HG03159 (cell line): ENCODE results near the gene AGL.
"Not testable (repeated sequence)": the region's sequence is repeated elsewhere in the genome, so short reads cannot be mapped to it uniquely, and the experiment has no call there.

Experiments used
- ATAC-seq: cut with Tn5 transposase; IDR thresholded peaks from one replicate; pipeline ENCODE4 v1.9.1; 2021; ENCODE audit warnings: mild to moderate bottlenecking, moderate library complexity; ENCODE audit not compliant: unreplicated experiment

AGL gene

GRCh38 chr1:99849744-99850458 lies at the start of gene AGL:
Gene AGL (plus strand): TSS chr1:99850361. CDS start chr1:99851043, 682 bp downstream.
- peak; percentile 98 for ATAC-seq

GRCh38 chr1:99801584-99801983 lies 48.6 kb upstream of the AGL start:
- ATAC-seq = no peak

GRCh38 chr1:99806882-99807281 lies 43.3 kb upstream of the AGL start:
- ATAC-seq = no peak

- ATAC-seq = peak; percentile 83
These were observed 41.6 kb upstream of the AGL start for GRCh38 chr1:99808391-99809115.

GRCh38 chr1:99811075-99811474 lies 39.1 kb upstream of the AGL start:
- ATAC-seq = no peak

GRCh38 chr1:99811747-99812146 lies 38.4 kb upstream of the AGL start:
- ATAC-seq = no peak

GRCh38 chr1:99814373-99814900 lies 35.7 kb upstream of the AGL start:
- ATAC-seq = no peak

- ATAC-seq = no peak
These were observed 33.5 kb upstream of the AGL start for GRCh38 chr1:99816656-99817055.

- ATAC-seq = no peak
These were observed 32.0 kb upstream of the AGL start for GRCh38 chr1:99818063-99818699.

GRCh38 chr1:99820546-99820945 lies 29.6 kb upstream of the AGL start:
- peak; percentile 80 for ATAC-seq

- ATAC-seq = no peak
These were observed 25.1 kb upstream of the AGL start for GRCh38 chr1:99825098-99825497.

- no peak for ATAC-seq
These were observed 24.5 kb upstream of the AGL start for GRCh38 chr1:99825702-99826101.

- ATAC-seq = no peak
These were observed 22.2 kb upstream of the AGL start for GRCh38 chr1:99827970-99828369.

GRCh38 chr1:99829269-99829668 lies 20.9 kb upstream of the AGL start:
- ATAC-seq = no peak

GRCh38 chr1:99833911-99834310 lies 16.2 kb upstream of the AGL start:
- not testable (repeated sequence) for ATAC-seq

- not testable (repeated sequence) for ATAC-seq
These were observed 13.7 kb upstream of the AGL start for GRCh38 chr1:99836171-99837103.

GRCh38 chr1:99840353-99840752 lies 9.8 kb upstream of the AGL start:
- not testable (repeated sequence) for ATAC-seq

GRCh38 chr1:99843760-99844159 lies 6.4 kb upstream of the AGL start:
- ATAC-seq = no peak

- ATAC-seq = not testable (repeated sequence)
These were observed 5.0 kb upstream of the AGL start for GRCh38 chr1:99845201-99845600.

GRCh38 chr1:99849413-99849743 lies 783 bp upstream of the AGL start:
- ATAC-seq = peak; percentile 5
